Lower leg skin (tissue), 3 donors: ENCODE data around the gene ANKRD40CL.

Source experiments
- CTCF ChIP-seq, 3 donors: fragments of 450-650 bp; IDR thresholded peaks; one replicate each; pipeline ENCODE4 v1.5.1; 2016; ENCODE audit warnings: antibody characterized with exemption in 3 of 3, mild to moderate bottlenecking in 3 of 3, moderate library complexity in 2 of 3
- POLR2A ChIP-seq, 2 donors: fragments of 450-650 bp; IDR thresholded peaks; one replicate each; pipeline ENCODE4 v1.6.1; 2016 to 2017; ENCODE audit warnings: antibody characterized with exemption in 2 of 2, mild to moderate bottlenecking in 1 of 2, moderate library complexity in 1 of 2

GRCh38 chr17:50813583-50813982, 46.3 kb upstream of the ANKRD40CL start:
- TF ChIP-seq CTCF (IDR thresholded peaks at IDR 0.05): no peak
- TF ChIP-seq POLR2A (IDR thresholded peaks at IDR 0.05): no peak
